ENCODE measurements around the gene PLA2G4C.

PLA2G4C gene

DNA sequence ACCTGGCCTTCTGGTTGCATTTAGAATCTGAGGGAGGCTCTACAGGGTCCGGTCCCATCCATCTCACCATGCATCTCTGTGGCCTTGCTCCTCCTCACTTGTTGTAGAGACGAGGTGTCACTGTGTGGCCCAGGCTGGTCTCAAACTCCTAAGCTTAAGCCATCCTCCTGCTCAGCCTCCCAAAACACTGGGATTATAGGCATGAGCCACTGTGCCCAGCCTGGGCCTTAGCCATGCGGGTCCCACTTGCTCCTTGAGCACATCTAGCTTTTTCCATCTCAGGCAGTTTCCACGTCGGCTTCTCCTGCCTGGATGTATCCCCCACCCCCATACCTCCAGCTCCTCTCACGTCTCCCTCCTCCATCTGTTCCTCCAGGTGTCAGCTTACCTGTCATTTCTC, 106.4 kb downstream of the PLA2G4C start:
- H3K4me3 ChIP-seq (ENCODE audit: low read depth in 1 of 5, low read length in 5 of 5) = no peak overlapping the region
- H3K27ac ChIP-seq (ENCODE audit: low read depth, low read length) = no peak overlapping the region
- peaks cover 0 to 5% (median 3%) of the 10 kb centered on the region in 5 donors for H3K9me3 ChIP-seq (ENCODE audit: control insufficient read depth in 5 of 5, low read length in 5 of 5)
- H3K9ac ChIP-seq (ENCODE audit: low read length in 5 of 5) = no peak overlapping the region
- H3K36me3 ChIP-seq (ENCODE audit: control insufficient read depth in 5 of 5, insufficient read depth in 5 of 5, low read length in 5 of 5) = no peaks in the 10 kb centered on the region
- no peaks in the 10 kb centered on the region for H3K4me1 ChIP-seq (ENCODE audit: control insufficient read depth in 5 of 5, insufficient read depth in 5 of 5, low read length in 5 of 5)
- peaks cover 0 to 13% (median 3%) of the 10 kb centered on the region in 5 donors for H3K27me3 ChIP-seq (ENCODE audit: control insufficient read depth in 5 of 5, insufficient read depth in 4 of 5, low read length in 5 of 5)

DNA sequence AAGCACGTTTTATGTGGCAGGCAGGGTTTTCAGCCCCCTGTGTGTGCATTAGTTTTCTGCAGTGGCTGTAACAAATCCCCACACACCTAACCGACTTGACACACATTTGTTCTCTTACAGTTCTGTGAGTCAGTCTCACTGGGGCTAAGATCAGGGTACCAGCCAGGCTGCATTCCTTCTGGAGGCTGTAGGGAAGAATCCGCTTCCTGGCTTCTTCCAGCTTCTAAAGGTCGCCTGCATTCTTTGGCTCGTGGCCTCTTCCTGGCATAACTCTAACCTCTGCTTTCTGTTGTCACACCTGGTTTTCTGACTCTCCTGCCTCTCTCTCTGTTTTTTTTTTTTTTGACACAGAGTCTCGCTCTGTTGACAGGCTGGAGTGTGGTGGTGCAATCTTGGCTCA, 109.8 kb downstream of the PLA2G4C start:
- Histone ChIP-seq H3K4me1 (ENCODE audit: control insufficient read depth in 5 of 5, insufficient read depth in 5 of 5, low read length in 5 of 5) (no peaks in the 10 kb centered on the region), H3K36me3 (ENCODE audit: control insufficient read depth in 5 of 5, insufficient read depth in 5 of 5, low read length in 5 of 5) (no peaks in the 10 kb centered on the region), H3K4me3 (ENCODE audit: low read depth in 1 of 5, low read length in 5 of 5) (no peak overlapping the region), H3K27ac (ENCODE audit: low read depth, low read length) (no peak overlapping the region), H3K9ac (ENCODE audit: low read length in 5 of 5) (no peak overlapping the region), H3K27me3 (ENCODE audit: control insufficient read depth in 5 of 5, insufficient read depth in 4 of 5, low read length in 5 of 5) (peaks cover 0 to 13% (median 0%) of the 10 kb centered on the region in 5 donors), H3K9me3 (ENCODE audit: control insufficient read depth in 5 of 5, low read length in 5 of 5) (peaks cover 0 to 4% (median 3%) of the 10 kb centered on the region in 5 donors)

DNA sequence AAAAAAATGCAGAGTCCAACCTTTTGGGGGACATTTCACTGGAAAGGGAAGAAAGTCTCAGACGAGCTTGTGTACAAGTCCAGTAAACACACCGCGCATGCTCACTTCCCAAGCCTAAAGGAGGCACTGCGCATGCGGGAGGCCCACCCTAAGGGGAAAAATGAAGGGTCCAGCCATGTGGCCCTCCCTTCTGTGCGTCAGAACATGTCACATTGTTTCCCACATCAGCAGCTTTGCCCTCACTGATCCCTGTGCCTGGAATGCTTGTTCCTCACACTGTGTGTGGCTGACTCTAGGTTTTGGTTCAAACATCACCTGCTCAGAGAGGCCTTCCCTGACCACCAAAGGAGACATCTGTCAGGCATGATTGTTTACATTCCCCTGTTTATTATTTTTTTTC, 111.8 kb downstream of the PLA2G4C start:
- peaks cover 0 to 4% (median 3%) of the 10 kb centered on the region in 5 donors for H3K9me3 ChIP-seq (ENCODE audit: control insufficient read depth in 5 of 5, low read length in 5 of 5)
- H3K4me3 ChIP-seq (ENCODE audit: low read depth in 1 of 5, low read length in 5 of 5) = no peak overlapping the region
- H3K4me1 ChIP-seq (ENCODE audit: control insufficient read depth in 5 of 5, insufficient read depth in 5 of 5, low read length in 5 of 5) = no peaks in the 10 kb centered on the region
- no peak overlapping the region for H3K9ac ChIP-seq (ENCODE audit: low read length in 5 of 5)
- no peaks in the 10 kb centered on the region for H3K36me3 ChIP-seq (ENCODE audit: control insufficient read depth in 5 of 5, insufficient read depth in 5 of 5, low read length in 5 of 5)
- peaks cover 0 to 5% (median 0%) of the 10 kb centered on the region in 5 donors for H3K27me3 ChIP-seq (ENCODE audit: control insufficient read depth in 5 of 5, insufficient read depth in 4 of 5, low read length in 5 of 5)
- no peak overlapping the region for H3K27ac ChIP-seq (ENCODE audit: low read depth, low read length)
